GM08714 (cell line): Measurements from ENCODE around the gene ARL14EPL.

Source experiments
- H3K4me3 ChIP-seq: fragments of 200-500 bp; sonication (Bioruptor generic); 2 replicates; pipeline ENCODE4 v1.5.1; 2014; ENCODE audit warnings: mild to moderate bottlenecking, low read length, inconsistent platforms
- ZNF274 ChIP-seq: IDR thresholded peaks from 2 replicates; pipeline ENCODE4 v1.6.1; 2012; ENCODE audit warnings: mild to moderate bottlenecking, low read depth, low read length

The ARL14EPL gene

DNA sequence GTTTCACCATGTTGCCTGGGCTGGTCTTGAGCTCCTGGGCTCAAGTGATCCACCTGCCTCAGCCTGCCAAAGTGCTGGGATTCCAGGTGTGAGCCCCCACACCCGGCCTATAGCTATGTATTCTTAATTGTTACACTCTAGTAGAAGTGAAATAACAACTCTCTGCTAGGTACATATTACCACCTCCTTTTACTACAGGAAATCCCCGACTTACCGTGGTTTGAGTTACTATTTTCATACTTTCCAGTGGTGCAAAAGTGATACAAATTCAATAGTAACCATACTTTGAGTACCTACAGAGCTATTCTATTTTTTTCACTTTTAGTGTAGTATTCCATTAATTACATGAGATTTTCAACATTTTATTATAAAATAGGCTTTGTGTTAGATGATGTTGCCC lies 719 bp downstream of the ARL14EPL start:
- no peak for TF ChIP-seq ZNF274

DNA sequence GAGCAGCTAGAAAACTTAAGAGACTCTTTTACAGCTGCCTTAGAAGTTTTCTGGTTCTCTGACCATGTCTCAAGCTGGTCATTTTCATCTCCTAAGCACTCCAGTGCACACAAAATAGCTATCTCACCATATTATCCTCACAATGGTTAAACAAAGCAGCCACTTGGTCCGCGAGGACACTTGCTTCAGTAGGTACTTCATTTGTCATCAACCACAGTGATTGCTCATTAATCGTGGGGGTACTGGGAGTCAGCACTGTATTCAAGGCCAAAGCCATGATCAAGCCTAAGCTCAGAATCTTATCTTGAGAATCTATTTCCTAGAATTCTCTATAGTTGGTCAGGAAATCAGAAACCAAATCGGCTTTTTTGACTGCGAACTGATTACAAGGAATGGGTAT lies 2.9 kb downstream of the ARL14EPL start:
- H3K4me3 ChIP-seq, result no peak overlapping the region
- no peak for TF ChIP-seq ZNF274

More for the DNA sequence above, 719 bp downstream of the ARL14EPL start:
- H3K4me3 ChIP-seq, result no peak overlapping the region

GRCh38 chr5:116037236-116037822 lies 5.1 kb downstream of the ARL14EPL start:
- no peak for TF ChIP-seq ZNF274
- no peak overlapping the region for H3K4me3 ChIP-seq

GRCh38 chr5:116038817-116039216 lies 6.5 kb downstream of the ARL14EPL start:
- H3K4me3 ChIP-seq, result no peak overlapping the region
- TF ChIP-seq ZNF274, result no peak

DNA sequence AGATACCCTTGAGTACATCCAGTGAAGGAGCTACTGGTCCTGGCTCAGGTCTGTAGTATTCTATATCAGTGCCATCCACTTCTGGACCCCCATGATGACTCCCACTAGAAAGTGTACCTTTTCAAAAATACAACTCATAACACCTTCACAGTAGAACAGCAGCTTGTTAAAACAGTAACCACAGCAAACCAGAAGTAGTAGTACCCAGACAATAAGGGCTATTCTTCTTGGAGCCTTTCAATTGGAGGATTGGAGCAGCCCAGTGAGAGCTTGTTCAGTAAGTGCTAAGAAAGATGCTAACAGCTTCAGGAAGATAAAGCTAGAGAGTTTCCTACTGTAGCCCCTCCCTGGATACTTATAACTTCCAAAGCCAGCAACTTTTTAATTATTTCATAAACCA lies 10.1 kb downstream of the ARL14EPL start:
- no peak for TF ChIP-seq ZNF274
- H3K4me3 ChIP-seq, result no peak overlapping the region

DNA sequence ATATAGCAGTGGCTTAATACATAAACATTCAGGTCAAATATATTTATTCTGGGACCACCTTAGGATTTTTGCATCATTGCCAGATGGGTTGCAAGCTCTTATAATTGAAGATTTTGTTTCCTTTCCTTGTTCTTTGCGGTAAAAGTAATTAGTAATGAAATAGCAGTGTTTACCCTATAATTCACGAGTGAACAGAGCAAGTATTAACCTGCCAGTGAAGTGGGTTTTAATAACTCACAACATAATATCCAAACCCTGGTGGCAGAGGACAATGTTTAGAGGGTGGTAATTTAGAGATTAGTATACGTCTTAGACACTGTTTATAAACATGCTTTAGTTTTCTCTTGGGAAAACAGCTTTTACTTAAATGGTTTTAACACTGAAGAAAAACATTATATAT lies 11.8 kb downstream of the ARL14EPL start:
- no peak for TF ChIP-seq ZNF274
- no peak overlapping the region for H3K4me3 ChIP-seq

GRCh38 chr5:116045821-116046220 lies 13.5 kb downstream of the ARL14EPL start:
- TF ChIP-seq ZNF274, result no peak
- H3K4me3 ChIP-seq, result no peak overlapping the region

DNA sequence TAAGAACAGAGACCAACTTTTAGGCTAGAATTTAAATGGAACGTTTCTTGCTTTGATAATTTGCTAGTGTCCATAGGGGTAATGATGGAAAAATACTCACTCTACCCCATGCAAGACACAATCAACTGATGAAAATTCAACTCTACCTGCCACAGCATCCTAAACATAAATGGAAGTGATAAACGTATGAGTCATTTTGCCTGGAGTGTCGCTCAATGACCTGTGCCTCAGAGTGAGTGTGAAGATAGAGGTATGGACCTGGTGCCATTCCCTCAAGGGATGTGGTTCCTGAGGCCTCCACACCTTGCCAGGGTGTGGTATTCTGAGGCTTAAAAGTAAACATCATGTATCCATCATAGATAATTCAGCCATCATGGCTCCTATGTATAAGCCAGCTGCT lies 14.0 kb downstream of the ARL14EPL start:
- no peak for TF ChIP-seq ZNF274
- H3K4me3 ChIP-seq, result no peak overlapping the region

- no peak for TF ChIP-seq ZNF274
- H3K4me3 ChIP-seq, result no peak overlapping the region
These were observed 14.6 kb downstream of the ARL14EPL start for GRCh38 chr5:116046823-116047222.

- TF ChIP-seq ZNF274, result no peak
- H3K4me3 ChIP-seq, result no peak overlapping the region
These were observed 26.2 kb downstream of the ARL14EPL start for GRCh38 chr5:116058346-116058936.

- H3K4me3 ChIP-seq, result no peak overlapping the region
- no peak for TF ChIP-seq ZNF274
These were observed 30.1 kb downstream of the ARL14EPL start for GRCh38 chr5:116062352-116062751.

- H3K4me3 ChIP-seq, result no peak overlapping the region
- TF ChIP-seq ZNF274, result no peak
These were observed 31.7 kb downstream of the ARL14EPL start for GRCh38 chr5:116063950-116064349.

DNA sequence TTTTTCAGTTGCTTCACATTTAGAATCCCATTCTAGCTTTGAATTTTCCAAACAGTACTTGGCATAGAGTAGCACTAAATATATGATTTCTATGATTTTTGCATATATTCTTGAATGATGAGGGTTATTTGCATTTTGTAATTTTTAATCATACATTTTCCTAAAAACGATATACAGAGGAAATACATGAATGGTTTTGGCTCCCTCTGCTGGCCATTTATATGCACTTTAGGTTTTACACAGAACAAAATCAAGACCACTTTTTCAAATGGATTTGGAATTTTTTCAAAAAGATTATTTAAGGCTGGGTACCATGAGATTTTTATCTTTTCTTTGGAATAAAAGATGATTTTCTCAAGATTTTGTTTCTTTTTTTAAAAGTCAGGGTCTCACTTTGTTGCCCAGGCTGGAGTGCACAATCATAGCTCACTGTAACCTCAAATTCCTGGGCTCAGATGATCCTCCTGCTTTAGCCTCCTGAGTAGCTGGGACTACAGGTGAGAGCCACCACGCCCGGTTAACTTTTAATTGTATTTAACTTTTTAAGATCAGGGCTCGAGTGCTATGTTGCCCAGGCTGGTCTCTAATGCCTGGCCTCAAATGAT lies 35.9 kb downstream of the ARL14EPL start:
- TF ChIP-seq ZNF274, result no peak
- H3K4me3 ChIP-seq, result no peak overlapping the region

GRCh38 chr5:116071211-116071610 lies 38.9 kb downstream of the ARL14EPL start:
- H3K4me3 ChIP-seq, result no peak overlapping the region
- no peak for TF ChIP-seq ZNF274

DNA sequence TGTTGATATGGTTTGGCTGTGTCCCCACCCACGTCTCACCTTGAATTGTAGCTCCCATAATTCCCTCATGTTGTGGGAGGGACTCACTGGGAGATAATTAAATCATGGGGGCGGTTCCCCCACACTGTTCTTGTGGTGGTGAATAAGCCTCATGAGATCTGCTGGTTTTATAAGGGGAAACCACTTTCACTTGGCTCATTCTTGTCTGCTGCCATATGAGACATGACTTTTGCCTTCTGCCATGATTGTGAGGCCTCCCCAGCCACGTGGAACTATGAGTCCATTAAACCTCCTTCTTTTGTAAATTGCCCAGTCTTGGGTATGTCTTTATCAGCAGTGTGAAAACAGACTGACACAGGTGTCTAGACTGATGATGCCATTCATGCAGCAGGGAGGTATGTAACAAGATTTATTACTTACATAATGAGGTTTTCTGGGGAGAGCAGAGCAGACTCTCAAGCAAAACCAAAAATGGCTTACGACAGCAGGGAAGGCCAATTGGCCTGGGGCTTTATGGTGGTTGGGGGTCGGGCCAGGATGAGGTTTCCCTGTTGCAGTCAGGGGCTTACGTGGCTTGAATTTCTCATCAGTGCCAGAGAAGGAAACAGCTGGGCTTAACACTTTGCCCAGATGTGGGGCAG lies 43.0 kb downstream of the ARL14EPL start:
- no peak for TF ChIP-seq ZNF274
- H3K4me3 ChIP-seq, result no peak overlapping the region
